NCI-H2196 (cell line): ENCODE measurements around the gene TAPBP.
"Not testable (repeated sequence)": the region's sequence is repeated elsewhere in the genome, so short reads cannot be mapped to it uniquely, and the experiment has no call there.

Experiments
- DNase-seq: peaks from one replicate; lab custom pipeline; 2025; ENCODE audit not compliant: unreplicated experiment; lab: John Stamatoyannopoulos, UW

TAPBP gene

DNA sequence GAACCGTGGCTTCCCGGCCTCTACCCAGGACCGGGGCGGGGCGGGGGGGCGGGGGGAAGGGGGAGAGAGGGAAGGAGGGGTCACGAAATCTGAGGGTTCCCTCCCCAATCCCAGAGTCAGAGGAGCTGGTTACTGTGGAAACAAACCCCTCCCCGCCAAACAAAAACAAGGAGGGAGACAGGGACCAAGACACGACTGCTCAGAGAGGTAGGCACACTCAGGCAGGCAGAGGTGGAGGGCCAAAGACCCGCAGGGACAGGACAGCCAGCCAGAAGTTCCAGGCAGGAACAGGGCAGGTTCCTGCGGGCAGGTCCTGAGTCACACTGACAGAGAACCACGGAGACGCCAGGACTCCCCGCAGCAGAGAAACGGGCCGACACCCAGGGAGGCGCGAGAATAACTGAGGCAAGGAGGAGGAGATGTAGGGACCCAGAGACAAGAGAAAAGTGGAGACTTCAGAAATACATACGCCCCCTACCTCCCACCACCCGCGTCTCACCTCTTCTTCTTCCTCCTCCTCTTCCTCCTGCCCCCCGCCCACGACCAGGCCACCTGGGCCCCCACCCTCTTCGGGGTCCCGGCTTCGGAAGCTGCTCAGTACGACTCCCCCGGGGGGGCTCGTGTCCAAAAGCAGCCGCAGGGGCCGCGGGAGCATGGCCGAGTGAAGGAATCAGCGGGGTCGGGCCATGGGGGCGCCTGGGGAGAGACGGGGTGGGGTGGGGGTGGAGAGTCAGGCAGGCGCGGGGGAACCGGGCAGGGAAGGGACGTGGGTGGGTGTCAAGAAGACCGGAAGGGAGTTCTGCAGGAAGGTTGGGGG is 15.7 kb downstream of the TAPBP start:
- peak; percentile 71 for DNase-seq

DNA sequence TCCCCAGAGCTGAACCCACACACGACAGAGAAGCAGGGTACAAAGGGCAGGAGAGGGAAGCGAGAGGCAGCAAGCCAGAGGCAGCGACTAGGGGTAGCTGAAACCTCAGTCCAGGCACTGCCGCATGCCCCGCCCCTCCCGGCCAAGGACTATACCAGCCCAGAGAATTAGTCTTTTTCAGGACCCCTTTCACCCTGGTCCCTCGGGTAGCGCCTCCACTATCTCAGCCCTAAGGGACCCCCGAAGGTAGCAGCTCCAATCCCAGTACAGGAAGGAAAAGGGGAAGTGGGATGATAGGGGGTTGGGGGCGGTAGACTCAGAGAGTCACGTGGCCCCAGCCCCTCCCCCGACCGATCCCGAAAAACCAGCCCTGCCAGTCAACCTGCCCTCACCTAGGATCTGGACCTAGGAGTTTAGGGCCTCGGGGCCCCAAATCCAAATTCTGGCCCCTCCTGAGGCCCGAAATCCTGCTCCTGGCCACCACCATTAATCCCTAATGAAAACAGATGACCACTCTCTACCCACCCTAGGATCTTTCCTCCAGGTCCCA is 16.4 kb downstream of the TAPBP start:
- peak; percentile 56 for DNase-seq

DNA sequence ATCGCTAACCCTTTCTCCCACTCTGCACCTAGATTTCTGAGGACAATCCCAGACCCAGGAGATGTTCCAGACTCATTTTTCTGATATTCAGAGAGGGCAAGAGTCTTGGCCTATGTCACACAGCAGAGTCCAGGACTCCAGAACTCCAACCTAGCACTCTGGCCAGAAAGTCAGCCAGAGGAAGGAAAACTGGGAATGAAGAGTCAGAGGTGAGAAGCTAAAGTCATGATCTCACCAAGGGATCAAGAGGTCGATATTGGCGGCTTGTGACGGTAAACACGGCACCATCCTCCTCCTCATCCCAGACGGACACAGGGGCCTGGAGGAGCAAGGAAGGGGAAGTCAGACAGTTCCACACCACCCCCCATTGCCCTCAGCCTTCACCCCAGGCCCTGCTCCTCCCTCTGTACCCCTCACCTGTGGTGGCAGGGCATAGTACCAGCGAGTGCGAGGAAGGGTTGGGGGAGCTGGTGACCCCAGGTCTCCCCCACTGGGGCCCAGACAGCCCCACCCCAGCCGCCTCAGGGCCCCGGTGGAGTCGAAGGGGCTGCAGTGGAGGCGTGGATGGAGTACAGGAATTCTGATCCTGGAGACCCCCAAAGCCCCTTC is 17.0 kb downstream of the TAPBP start:
- DNase-seq, result no peak

DNA sequence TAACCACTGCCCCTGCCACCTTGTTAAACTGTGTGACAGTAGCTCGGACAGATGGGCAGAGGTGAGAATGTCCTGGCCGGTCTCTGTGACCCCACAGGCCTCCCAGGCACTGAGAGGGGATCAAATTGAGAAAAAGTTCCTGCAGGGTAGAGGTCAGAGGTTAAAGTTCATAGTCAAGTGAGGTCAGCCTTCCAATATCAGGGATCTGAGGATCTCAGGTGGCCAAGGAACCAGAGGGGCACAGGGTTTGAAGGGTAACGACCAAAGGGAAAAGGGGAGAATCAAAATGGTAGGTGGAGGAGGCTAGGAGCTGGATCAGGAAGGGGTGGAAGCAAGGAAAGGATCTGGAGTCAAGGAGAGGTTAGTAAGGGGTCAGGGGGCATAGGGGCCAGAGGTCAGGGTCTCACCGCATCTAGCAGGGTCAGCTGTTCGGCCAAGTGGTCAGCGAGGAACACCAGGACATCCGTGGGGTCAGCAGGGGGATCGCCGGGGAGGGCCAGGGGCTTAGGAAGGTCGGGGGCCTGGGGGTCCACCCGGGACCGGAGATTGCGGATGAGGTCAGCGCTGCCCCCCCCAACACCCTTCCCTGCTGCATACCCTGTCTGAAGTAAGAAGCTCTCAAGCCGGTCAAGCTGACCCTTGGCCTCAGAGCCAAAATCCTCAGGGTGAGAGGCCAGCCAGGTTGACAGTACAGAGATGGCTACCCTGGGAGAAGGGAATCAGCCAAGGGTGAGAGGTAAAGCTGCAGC is 18.1 kb downstream of the TAPBP start:
- no peak for DNase-seq

DNA sequence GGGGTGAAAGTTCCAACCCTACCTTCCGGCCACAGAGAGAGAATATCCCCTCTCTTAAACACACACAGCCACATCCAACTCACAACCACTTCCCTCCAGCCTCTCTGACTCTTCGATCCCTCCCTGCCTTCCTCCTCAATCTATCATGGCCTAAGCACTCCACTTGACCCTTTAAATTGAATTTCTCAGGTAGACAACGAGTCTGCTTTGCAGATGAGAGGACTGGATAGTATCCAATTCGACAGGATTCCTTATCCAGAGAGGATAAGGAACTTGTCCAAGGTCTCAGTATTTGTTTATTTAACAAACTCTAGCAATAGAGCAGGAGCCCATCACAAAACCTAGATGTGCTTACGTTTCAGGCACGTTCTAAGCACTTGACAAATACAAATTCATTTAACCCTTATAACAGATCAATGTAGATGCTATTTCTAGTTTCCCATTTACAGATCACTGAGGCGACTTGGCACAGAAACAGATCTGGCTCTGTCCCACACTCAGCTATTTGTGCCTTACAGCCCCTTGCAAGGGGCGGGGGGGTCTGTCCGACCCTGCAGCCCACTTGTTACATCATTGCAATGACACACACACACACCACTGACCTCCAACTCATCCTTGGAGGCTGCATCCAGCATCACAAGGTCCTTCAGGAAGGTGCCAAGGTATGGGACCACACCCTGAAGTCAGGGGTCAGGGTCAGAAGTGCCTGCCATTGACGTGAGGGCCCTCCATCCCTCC is 19.6 kb downstream of the TAPBP start:
- no peak for DNase-seq

DNA sequence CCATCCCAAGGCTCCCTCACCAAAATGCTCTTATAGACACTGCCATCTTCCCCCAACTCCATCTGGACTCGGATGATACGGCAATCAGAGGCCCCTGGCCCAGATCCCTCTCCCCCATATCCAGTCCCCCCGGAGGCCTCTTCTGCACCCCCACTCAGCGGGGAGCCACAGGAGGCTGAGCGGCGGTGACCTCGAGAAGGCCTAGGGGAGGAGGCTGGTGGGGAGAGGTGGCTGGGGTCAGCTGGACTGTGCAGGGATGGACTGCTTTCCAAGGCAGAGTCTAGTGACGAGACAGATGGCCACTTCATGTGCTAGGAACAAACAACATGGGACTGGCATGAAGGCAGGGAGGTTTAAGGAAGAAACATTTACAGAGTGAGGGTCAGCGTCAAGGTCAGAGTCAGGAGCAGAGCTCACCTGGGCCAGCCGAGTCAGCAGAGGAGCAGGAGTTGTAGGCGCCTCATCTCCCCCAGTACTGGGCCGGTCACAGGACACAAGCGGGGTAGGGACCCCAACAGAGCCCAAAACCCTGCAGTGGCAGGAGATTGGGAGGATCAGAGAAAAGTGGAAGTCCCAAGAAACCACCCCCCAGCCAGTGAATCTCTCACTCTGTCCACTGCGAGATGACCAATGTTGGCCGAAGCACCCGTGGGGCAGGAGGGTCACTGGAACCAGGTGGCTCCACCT is 20.7 kb downstream of the TAPBP start:
- DNase-seq, result no peak

DNA sequence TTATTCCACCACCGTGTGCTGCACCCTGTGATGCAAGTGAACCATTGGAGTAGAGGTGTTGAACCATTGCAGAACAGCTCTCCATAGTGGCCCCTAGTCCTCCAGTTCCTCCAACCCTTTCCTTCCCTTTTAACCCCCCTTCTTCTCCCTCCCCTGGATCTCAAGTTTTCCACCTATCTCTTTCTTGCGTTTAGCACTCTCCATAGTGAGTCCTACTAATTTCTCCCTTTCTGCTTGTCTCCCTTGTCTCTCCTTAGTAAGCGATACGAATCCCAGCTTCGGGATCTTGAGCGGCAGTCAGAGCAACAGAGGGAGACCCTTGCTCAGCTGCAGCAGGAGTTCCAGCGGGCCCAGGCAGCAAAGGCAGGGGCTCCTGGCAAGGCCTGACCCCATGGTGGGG is 23.4 kb downstream of the TAPBP start:
- no peak for DNase-seq

DNA sequence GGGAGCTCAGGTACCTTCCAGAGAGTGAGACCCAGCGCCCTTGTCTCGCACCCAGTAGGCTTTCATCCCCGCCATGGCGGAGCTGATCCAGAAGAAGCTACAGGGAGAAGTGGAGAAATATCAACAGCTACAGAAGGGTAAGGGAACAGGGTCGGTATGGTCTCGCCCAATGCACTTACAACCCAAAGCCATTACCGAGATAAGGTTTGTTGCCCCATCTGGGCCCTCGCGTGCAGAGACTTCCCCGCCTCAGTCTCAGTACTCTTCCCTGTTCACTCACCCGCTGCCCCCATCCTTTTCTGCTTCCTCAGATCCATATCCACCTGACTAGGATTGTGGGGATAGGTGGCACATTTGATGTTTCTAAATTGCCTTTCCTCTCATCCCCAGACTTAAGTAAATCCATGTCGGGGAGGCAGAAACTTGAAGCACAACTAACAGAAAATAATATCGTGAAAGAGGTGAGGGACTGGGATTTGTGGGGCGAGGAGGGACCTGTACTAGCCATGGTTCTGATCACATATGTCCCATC is 24.0 kb downstream of the TAPBP start:
- no peak for DNase-seq

DNA sequence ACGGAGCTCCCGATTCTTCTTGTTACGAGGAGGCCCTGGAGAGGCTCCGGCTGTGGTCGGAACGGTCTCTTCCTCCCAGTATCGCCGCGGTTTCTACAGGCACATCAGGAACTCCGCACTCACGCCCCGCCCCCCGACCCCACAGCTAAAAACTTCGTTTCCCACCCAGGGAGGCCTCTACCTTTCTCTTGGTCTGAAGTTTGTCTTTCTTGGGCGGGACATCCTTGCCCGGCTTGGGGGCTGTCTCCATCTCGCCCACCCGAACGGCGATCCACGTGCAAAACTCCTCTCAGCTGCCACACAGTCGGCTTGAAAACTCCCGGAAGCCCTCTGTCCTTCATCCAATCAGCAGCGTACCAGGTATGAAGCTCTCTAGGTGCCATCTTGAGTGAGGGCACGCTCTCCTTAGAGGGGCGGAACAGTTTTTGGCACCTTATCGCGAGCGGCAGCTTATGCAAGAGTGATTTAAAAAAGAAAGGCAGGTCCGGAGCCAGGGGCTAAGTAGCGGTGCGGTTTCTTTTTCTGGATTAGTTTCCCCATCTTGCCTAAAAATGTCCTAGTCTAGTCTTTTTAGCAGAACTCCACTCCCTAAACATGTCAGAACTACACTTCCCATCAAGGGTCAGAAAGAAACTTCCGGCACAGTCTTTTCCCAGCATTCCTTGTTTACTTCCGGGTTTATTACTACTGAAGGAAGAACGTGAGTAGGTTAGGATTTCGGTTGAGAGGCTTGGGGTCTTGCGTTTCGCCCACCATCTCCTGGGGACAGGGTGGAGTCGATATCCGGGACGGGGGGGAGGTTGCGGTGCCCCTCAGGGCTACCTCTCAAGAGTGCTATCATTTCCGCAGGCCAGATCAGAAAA is 24.7 kb downstream of the TAPBP start, which contains the start of the genes PFDN6 and WDR46:
Gene PFDN6 (plus strand): TSS at position 681 of the 863 bp plus-strand sequence. CDS start 256 bp downstream, outside the sequence.
Gene WDR46 (minus strand): TSS at position 319 of the 863 bp plus-strand sequence. CDS start 69 bp downstream, at position 250.
- peak; percentile 89 for DNase-seq

DNA sequence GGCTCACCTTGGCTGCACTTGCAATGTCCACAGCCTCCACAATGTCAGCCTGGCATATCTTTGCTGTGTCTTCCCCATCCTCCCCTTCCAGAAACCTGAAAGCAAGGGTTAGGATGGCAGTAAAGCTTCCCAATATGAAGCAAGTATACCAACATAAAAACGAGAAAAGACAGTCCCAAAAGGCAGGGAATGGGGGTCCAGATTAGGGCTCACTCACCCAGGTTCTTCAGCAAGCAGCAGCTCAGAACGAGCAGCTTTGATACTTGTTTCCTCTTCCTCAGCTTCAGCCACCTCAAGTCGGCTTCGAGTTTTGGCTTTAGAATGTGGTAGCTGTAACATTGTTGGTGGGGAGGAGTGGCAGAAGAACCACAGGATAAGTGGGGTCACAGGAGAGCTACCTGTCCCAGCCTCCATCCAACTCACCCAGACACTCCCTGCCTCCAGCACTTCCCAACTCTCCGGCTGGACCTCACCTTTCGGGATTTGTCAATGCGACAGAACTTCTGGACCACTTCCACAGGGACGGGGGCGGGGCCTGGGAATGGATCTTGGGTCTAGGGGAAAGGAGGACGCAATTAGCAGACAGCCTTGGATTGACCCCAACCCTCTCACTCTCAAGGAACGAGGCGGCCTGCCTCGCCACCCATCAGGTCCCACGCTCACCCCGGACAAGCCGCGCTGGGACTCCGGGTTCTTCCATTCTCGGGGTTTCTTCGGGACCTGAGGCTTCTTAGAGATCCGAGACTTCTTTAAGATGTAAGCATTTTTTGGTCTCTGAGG is 25.5 kb downstream of the TAPBP start:
- DNase-seq, result no peak

DNA sequence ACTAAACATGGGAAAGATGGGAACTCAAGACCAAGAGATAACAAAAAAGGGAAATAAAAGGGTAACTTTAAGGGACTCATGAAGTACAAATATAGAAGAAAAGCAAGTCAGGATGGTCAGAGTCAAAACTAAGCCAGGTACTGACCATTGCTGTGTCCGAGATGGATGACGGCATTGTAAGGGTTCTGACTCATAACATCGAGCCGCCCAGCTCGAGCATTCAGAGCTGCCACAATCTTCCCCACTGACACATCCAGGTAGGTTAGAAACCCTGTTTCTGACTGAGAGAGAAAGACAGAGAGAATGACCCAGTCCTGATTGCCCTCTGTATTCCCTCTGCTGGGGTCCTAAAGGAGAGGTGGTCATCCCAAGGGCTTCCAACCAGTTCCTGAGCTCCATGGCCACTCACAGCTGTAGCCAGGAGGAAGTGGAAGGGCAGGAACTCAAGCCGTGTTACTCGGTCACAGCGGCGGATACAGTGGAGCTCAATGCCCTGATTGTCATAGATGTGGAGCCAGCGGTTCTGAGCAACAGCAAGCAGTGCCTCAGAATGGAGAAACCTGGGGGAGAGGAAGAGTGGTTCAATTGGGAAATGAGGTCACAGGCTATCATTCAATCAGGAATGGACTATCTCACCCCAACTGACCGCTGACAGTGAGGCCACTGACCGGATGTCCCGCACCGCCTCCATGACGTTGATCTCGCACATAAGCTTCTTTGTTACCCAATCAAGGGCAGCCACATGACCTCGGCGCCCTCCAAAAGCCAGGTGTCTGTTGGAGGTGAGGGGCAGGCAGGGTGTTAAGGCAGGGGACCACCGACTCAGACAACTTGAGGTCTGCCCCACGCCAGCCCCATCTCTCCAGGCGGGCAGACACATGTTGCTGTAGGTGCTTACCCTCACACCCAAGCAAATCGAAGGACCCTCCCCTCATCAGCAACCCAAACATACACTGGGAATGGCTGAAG is 26.6 kb downstream of the TAPBP start:
- no peak for DNase-seq

DNA sequence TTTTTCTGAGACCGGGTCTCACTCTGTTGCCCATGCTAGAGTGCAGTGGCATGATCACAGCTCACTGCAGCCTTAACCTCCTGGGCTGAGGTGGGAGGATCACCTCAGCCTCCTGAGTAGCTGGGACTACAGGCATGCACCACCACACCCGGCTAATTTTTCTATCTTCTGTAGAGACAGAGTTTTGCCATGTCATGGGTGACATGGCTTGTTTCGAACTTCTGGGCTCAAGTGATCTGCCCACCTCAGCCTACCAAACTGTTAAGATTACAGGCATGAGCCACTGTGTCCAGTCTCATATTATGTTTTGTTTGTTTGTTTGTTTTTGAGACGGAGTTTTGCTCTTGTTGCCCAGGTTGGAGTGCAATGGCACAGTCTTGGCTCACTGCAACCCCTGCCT is 28.7 kb downstream of the TAPBP start:
- not testable (repeated sequence) for DNase-seq

DNA sequence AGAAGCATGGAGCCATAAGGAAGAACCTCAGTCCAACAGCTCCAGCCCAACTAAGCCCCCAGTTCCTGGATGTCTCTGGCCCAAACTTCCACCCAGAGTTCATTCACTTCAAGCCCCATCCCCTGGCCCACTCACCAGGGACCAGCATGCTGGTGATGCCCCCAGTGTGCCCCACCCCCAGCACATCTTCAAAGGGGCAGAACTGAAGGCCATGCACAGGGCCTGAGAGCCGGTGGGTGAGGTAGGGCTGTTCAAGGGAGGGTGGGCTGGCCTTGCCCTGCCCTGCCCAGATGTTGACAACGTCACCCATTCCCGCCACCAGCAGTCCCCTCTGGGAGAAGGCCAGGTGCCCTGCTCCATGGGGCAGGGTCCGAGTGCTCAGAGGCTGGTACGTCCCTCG is 33.3 kb downstream of the TAPBP start:
- no peak for DNase-seq

DNA sequence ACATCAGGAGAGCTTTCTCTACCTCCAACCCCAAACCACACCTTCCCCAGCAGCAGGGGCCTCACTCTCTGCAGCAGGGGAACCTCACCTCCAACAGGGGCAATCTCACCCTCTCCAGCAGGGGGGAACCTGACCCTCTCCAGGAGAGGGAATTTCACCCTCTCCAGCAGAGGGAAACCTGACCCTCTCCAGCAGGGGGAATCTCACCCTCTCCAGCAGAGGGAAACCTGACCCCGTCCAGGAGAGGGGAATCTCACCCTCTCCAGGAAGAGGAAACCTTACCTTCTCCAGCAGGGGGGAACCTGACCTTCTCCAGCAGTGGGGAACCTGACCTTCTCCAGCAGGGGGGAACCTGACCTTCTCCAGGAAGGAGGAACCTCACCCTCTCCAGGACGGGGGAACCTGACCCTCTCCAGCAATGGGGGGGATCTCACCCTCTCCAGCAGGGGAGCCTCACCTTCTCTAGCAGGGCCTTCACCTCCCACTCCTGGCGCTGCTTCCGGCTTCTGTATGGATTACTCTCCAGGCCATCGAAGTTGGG is 33.8 kb downstream of the TAPBP start:
- peak; percentile 45 for DNase-seq

DNA sequence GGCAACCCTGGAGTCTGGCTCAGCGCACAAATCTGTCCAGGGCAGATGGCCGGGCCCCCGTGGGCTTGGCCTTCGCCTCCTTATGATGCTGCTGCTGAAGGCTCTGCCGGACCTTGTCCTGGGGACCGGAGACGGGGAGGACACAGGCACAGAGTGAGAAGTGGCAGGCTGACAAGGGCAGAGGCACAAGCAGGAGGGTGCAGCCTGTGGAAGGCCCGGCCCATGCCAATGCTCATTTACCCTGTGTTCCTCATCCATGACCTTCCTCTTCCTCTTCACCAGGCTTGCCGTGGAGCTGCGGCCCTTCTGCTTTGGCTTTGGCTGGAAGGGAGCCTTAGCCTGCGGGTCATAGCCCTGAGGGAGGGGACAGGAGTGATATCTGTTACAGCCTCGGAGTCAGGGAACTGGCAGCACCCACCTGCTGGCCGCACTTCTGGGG is 34.6 kb downstream of the TAPBP start:
- no peak for DNase-seq

DNA sequence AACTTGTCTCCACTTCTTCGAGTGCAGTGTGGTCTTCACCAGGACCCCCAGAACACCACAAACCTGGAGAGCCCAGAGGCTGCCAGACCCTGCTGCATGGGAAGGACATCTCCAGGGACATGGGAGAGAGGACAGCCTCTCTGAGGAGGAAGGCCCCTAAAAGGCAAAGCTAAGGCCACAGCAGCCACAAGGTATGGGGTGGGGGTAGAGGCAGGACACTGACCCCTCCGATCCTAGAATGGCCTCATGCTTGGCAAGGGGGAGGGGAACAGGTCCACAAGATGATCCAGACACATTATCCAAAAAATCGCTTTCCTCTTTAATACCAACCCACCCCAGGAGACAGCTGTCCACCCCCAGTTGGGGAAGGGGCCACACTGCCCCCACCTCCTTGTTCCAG is 35.1 kb downstream of the TAPBP start:
- no peak for DNase-seq

DNA sequence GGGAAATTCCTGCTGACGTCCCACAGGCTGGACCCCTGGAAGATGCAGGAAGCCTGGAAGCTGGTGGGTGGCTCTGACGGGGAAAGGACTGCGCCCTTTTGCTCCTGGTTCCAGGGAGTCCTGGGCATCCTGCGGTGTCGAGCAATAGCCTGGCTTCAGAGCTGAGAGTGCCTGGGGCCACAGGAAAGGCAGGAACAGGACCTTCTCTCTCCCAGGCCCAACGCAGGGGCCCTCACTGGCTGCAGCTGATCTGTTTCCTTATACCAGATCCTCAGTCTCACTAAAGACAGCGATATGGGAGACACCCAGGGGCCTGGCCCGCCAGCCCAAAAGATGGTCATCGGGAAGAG is 35.5 kb downstream of the TAPBP start:
- no peak for DNase-seq
